GM12892 (cell line): Measurements from ENCODE around the gene ARMC8.

Experiments
- POLR2A ChIP-seq: IDR thresholded peaks from 2 replicates; pipeline ENCODE4 v1.6.1; 2011; ENCODE audit warnings: low read depth, low read length, control low read depth
- POLR2AphosphoS5 ChIP-seq: IDR thresholded peaks from 2 replicates; pipeline ENCODE4 v1.6.1; 2011; ENCODE audit warnings: low read depth, low read length, control low read depth

DNA sequence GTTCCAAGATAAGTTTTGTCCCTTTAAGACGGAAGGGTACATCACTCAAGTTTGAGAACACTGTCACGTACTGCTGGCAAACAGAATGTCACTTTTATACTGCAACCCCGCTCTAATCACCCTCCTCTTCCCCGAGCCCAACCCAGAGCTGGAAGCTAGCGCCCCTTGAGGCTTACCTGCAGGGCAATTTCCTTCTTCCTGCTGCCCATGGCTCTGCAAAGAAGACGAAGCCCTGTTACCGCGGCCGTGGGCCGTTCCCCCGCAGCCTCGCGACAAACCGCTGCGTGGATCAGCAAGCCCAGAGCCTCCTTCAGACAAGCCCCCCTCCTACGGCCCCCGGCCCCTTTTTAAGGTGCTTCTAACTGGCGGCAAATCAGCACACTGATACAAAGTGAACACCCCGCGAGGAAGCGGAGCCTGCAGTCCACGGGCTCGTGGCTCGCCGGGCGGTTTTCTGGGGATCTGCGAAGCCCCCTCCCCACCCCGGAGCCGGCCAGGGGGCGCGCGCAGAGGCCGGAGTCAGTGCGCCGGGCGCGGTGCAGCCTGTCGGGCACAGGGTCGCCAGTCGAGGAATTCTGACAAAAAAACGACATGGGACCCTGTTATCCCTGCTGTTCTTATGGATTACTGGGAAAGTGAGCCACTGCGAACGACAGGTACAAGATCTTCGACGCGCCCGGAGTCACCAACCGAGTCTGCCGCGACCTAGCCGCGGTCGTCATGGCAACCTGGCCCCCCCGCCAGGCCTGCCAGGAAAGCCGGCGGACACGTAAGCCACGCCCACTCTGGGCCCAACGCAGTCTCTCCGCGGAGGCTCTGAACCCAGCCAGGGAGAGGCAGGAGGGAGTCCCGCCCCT lies 142.3 kb downstream of the ARMC8 start, which contains the start of gene NME9:
- TF ChIP-seq POLR2A (no peak), POLR2AphosphoS5 (no peak)
